HG03108 (cell line): ENCODE data around the gene AFAP1L1.

Experiments used
- ATAC-seq: cut with Tn5 transposase; IDR thresholded peaks from one replicate; pipeline ENCODE4 v1.9.1; 2021; ENCODE audit warnings: moderate library complexity; ENCODE audit not compliant: unreplicated experiment

The AFAP1L1 gene

DNA sequence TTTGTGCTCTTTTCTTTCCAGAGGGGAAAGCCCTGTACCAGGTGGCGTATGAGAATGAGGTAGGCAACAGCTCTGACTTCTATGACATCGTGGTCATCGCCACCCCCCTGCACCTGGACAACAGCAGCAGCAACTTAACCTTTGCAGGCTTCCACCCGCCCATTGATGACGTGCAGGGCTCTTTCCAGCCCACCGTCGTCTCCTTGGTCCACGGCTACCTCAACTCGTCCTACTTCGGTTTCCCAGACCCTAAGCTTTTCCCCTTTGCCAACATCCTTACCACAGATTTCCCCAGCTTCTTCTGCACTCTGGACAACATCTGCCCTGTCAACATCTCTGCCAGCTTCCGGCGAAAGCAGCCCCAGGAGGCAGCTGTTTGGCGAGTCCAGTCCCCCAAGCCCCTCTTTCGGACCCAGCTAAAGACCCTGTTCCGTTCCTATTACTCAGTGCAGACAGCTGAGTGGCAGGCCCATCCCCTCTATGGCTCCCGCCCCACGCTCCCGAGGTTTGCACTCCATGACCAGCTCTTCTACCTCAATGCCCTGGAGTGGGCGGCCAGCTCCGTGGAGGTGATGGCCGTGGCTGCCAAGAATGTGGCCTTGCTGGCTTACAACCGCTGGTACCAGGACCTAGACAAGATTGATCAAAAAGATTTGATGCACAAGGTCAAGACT is 96.5 kb downstream of the AFAP1L1 start:
- no peak for ATAC-seq

DNA sequence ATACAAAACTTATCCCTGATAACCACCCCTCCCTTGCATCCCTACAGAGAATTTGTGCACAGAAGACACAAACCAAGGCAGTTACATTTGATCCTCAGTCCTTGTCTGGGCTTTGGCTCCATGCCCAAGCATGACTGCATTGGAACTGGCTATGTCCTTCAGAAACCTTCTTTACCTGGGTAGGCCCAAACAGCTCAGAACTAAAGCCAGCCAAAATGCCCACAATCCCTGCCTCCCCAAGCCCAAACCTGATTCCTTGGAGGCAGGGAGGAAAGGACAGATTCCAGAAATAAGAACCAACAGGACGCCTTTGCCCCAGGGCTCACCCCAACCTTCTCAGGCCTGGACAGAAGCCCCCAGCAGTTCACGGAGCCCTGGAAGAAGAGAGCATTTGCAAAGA is 99.2 kb downstream of the AFAP1L1 start:
- ATAC-seq, result no peak

DNA sequence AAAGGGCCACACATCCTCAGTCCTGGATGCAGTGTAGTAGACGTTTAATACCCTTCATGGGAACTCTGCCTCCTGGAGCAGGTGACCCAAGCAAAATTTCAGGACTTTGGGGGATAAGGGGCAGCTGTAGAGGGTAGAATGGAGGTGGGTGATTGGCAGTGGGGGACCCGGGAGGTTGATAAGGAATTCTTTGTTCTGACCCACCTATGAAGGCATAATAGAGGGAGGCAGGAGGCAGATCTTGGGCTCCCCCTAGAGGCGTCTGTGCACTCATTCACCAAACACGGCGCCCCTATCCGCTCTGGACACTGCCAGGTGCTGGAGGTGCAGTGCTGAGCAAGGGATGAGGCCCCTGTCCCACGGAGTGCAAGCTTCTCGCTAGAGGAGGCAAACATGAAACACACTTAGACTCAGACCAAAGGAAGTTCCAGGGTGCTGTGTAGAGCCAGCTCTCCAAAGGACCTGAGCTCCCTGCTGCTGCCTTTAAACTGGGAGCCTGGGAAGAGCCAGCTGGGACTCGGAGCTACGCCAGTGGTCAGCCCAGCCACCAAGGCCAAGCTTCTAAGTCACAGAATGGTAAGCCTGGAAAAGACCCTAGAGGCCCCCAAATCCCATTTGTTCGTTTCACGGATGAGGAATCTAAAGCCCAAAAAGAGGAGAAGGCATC is 99.8 kb downstream of the AFAP1L1 start:
- no peak for ATAC-seq

DNA sequence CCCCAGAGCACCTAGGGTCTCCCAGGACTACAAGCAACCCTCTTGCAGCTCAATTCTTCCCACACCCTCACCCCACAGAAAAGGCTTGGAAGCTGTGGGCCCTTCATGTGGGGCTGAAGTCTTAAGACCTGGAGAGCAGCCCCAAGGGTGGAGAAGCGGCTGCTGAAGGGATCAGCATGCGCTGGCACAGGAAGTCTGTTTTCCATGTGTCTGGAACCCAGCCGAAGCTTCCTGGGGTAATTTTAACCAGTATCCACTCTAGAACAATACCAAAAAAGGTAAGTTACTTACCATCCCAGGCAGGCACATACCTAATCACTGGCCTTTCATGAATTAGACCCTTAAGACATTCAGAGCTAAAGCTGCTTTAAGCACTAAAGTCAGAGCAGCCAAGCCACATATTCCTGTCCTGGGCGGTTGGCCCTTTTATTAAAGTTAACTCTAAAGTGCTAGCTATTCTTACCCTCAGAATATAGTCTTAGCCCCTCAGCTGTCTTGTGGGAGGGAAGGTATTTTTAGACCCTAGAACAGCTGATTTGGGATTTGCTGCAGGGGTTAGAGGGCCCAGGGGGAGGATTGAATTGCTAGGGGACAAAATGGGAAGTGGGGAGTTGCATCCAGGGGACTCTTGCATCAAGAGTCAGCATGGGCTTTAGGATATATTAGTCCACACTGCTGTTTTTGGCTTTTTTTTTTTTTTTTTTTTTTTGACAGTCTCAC is 100.6 kb downstream of the AFAP1L1 start:
- no peak for ATAC-seq

DNA sequence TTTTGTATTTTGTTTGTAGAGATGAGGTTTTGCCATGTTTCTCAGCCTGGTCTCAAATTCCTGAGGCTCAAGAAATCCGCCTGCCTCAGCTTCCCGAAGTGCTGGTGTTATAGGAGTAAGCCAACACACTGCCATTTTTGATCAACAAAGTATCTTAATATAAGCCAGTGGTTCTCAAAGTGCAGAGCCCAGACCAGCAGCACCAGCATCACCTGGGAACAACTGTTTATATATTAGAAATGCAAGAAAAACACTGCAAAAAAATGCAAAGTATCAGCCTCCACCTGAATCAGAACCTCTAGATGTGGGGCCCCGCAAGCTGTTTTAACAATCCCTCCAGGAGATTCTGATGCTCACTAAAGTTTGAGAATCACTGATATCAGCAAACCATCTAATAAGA is 101.3 kb downstream of the AFAP1L1 start:
- no peak for ATAC-seq

DNA sequence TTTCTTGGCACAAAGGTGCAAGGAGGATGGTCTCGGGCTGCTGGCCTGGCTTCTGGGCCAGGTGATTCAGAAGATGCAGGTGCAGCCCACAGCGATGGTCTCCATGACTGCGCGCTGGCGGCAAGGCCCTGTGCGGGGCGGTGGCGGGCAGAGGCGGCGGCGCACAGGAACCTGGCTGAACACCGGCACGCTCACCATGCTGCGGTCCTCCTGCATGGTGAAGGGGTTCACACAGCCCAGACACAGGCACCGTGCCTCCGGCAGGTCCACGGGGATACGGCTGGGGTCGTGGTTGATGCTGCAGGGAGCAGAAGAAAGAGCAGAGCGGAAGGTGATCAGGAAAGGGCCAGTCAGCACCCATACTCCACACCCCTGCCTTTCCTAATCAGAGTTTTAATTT is 102.6 kb downstream of the AFAP1L1 start:
- no peak for ATAC-seq

DNA sequence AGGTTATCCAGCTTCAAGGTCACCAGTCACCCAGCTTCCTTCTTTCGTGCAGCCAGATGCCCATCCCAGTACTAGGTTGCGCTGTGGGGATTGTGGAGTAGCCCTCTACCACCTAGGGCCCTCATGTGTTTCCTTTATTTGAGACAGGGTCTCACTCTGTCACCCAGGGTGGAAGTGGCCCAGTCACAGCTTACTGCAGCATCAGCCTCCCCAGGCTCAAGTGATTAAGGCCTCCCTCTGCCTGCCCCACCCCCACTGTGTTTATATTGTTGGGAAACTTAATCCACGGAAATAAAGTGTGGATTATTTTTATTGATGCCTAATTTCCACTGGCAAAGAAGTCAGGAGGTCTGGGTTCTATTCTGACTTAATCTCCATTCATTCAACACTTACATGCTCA is 103.1 kb downstream of the AFAP1L1 start:
- no peak for ATAC-seq

DNA sequence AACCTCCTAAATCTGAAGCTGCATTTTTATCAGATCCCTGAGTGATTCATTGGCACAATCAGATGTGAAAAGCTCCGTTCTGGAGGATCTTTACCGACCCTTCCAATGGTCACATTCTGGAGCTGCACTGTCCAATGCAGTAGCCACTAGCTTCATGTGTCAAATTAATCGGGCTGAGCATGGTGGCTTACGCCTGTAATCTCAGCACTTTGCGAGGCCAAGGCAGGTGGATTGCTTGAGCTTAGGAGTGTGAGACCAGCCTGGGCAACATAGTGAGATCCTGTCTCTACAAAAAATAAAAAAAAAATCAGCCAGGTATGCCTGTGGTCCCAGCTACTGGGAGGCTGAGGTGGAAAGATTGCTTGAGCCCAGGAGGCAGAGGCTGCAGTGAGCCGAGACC is 103.8 kb downstream of the AFAP1L1 start:
- no peak for ATAC-seq

DNA sequence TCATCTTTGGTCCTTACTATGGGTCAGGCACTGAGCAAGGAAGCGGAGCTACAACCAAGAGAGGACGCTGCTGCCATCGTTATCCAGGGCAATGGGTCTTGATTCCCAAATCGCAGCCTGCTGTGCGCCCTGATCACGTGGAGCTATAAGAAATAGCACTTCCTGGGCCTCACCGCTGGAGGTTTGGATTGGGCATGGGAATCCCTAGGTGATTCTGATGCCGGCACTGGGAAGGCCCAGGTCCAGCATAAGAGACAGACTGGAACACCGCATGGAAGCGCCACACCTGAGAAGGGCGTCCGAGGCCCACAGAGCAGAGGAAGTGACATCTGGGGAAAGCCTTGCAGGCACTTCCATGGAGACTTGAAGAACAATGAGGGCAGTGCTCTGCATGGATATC is 104.4 kb downstream of the AFAP1L1 start:
- no peak for ATAC-seq

DNA sequence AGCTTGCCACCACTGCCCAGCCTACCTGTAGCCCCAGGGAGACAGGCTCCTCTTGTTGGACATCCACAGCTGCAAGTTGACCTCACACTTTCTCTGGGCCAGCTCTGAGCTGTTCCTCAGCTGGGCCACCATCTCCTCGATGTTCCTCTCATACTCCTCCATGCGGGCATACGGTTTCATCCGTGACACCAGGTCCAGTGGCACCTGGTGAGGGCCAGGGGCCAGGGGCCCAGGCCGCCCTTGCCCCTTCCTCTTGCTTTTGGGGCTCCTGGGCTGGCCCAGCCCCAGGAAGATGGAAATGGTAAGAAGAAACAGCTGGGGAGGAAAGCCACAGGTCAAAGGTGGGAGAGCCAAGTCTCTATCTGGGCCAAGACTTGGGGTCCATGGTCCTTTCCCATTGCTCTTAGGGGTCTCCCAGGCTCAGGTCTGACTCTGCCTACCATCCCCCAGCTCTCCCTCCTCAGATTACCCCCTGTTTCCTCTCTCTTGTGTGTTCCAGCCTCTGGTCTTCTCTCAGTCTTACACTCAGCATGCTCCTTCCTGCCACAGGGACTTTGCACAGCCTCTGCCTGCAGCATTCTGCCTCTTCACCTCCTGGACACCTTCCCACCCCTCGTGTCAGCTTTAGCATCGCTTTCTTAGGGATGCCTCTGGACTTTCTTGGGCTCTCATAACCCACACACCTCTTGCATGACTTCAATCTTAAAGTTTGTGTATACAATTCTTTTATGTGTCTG is 105.2 kb downstream of the AFAP1L1 start:
- no peak for ATAC-seq

DNA sequence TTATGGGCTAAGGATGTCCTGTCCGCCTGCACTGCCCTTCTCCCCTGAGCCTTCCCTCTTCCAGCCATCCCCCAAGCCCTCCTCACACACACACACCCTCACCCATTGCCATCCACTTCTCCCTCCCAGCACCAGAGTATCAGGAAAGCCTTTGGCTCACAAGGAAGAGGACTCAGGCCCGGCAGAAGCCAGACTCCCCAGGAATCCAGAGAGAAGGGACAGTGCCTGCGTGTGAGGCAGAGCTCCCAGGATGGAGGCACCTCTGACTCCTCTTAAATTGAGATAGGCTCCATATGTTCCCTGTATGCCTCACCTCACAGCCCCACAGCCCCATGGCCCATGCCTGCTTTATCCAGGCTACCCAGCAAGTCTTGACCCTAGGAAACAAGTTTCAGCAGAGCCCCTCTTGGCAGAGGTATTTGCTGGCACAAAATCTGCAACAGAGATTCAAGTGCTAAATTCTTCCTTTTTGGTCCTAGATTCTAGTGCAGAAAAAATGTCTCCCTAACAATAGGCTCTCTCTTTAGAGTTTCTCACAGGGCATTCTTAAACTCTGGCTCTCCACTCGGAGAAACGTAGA is 106.7 kb downstream of the AFAP1L1 start:
- ATAC-seq, result no peak

DNA sequence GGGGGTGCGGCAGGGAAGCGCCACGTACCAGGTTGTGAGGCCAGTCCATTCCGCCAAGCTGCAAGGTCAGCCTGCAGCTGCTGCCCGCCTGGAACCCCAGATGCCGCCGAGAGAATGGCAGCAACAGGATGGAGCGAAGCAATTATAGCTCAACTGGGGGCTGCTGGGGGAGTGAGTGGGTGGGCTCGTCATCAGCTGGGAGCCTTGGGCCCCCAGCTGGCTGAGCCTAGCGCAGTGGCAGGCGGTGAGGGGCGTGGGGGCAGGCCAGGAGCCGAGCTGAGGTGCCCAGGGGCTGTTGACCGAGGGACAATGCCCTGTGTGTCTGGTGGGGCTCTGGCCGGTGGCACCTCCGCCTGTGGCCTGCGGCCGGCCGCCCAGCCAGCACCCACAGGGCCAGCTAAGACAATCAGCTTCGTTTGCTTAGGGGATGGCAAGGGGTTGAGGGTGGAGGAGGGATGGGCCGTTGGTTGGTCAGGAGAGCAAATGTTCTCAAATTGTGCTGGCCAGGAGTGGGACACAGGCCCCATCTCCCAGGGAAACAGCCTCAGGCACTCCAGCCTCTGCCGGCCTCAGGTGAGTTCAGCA is 107.6 kb downstream of the AFAP1L1 start, which contains the start of gene IL17B:
TSS of gene IL17B (minus strand) at position 116 of the 585 bp plus-strand sequence. CDS start at position 49, 67 bp downstream.
- no peak for ATAC-seq

DNA sequence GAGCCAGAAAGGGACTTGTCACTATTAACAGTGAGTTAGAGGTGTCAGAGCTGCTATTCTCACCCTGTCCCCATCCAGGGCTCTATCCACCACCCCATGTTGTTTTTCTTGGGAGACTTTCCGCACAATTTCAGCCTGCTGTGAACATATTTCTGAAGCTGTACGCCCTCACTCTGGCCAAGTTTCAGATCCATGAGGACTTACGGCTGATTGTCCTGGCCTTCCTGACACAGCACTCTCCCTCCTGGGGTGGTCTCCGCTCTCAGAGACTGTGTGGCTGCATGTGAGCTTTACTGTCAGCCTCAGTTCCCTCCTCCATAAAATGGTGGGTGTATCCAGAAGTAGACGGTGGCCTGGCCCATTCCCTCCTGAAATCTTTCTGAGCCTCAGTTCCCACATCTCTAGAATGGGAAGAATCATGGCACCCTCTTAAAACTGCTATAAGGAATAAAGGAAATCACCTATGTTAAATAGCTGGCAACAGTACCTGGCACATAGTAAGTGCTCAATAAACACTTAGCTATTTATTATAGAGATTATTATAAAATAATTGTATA is 108.2 kb downstream of the AFAP1L1 start:
- no peak for ATAC-seq

DNA sequence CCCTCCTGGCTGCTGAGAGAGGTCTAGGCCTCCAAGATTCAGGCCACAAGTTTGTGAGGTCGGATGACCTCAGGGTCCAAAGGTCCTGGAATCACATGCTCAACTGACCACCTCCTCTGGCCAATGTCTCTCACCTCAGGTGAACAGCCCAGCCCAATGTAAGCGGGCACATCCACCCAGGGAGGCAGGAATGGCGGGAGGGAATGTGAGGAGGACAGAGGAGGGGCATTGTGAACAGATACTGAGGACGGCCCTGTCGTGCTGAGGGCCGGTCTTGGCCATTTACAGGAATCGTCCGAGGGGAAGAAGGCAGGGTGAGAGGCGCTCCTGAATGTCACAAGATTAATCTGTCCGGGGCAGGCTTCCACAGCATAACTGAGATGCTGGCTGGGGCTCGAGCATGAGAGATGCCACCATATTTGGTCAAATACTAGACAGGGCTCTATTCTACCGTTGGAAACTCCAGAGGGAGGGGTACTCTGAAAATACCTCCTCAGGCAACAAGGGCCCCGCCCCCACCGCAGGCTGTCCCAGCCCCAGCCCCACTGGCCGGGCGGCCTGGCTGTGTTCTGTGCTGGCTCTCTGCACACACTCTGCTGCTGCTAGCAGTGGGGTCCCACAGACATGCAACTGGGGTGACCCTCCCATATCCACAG is 108.9 kb downstream of the AFAP1L1 start:
- no peak for ATAC-seq

DNA sequence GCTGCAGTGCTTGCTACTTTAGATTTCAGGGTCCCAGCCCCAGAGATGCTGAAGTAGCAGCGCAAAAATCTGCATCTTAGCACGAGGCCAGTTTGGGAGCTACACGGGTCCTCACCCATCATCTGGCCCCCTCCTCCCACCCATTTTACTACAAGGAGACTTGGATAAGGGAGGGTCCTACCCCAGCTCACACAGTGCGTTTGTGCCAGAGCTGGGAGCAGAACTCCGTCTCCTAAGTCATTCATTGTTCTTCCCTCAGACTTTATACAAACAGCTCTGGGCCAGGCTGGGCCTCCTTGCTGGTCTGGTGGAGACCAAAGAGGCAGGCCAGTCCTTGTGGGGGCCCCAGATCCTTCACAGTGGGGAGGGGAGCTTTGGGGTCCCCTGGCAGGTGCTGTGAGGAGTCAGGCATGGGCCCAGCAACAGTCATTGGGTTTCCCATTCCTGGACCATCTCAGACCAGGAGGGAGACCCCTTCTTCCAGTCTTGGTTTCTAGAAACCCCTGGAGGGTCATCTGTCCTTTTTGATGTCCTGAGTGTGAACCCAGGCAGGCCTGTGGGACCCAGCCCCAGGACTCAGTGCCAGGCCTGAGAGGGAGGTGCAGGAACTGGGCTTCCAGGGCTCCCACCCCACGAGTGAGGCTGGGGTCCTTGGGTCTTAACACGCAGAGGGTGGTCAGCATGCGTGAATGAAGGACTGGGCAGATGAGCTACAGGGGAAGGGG is 109.8 kb downstream of the AFAP1L1 start:
- no peak for ATAC-seq

DNA sequence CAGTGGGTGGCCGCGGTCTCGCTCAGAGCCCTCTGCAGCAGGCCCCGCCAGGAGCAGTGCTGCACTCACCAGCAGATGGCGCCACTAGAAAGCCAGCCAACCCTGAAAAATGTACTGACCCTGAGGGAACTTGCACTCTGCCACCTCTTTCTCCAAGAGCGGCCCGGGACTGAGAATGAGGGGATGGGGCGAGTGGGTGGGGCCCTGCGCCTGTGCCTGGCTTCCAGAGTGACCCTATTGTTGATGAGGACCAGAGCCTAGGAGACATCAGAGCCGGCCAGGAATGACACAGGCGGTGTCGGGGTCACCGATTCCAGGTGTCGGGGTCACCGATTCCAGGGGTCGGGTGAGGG is 110.3 kb downstream of the AFAP1L1 start:
- ATAC-seq, result no peak

DNA sequence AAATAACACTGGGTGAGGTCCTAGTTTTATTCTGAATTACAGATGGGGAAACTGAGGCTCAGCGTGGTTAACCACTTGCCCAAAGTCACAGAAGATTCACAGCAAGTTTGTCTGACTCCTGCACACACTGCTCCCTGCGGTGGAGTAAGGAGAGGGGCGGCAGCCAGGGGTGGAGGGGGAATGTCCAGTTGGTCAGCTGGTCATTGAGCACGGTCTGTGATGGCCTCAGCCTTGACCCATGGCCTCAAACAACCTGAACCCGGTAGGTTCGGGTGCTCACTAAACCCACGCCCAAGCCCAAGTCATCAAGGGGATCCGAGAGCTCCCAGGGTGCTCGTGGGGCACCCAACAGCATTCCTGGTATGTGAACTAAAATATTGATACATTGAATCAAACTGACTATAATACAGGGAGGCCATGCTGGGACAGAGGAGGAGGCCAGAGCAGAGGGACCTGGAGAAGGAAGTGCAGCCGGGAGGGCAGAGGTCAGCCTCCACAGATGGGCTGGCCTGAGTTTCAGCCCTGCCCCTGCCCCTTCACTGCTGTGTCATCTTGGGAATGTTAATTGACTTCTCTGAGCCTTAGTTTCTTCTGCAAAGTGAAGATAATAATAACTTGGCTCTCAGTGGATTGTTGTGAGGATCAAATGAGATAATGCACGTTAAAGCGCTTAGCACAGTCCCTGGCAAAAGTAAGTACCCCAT is 111.0 kb downstream of the AFAP1L1 start:
- ATAC-seq, result no peak

DNA sequence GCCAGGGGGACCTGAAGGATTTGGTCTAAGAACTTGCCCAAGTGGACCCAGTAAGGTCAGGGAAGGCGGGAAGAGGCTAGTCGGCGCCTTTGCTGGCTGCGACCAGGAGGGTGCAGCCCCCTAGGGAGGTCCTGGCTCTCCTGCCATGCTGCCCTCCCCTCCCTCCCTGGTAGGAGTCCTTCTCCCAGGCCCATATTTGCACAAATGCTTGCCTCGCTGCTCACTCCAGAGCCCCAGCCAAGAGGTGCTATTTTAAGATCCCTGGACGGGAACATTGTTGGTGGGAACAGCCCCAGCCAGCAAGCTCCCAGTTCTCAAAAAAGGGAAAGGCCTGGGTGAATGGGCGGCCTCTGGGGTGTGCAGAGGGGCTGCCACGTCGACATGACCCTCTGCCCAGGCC is 111.7 kb downstream of the AFAP1L1 start:
- no peak for ATAC-seq

DNA sequence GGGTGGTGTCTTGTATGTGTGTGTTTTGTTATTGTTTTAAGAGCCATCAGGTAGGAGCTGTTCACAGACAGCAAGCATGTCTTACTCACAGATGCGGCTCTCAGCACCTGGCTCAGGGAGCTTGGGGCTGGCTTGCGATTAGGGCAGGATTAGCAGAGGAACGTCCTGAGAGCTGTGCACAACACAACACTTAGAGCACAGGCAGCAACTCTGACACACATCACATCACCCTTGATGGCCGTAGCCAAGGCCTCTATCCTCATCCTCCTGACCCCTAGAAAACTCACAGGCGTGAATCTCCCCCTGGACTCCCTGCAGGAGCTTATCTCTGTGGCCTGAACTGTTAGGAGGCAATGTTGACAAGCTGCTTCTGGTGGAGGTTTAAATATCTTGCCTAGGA is 114.5 kb downstream of the AFAP1L1 start:
- no peak for ATAC-seq
